ENCODE results near the gene DRG2. TPM values are rescaled to one million over a fixed set of nuclear protein-coding genes. Genes with fewer than 3 reads are reported as not detected.

The DRG2 gene
- total RNA-seq, 2 donors from 2014 or later: 17.8 to 30.1 TPM

GRCh38 chr17:18074566-18075272 lies 13.0 kb upstream of the DRG2 start:
- Histone ChIP-seq H3K36me3 (replicated peaks in 1 of 2; ENCODE audit: insufficient read depth in 1 of 2, low read depth in 2 of 2) (no peaks in the 10 kb centered on the region), H3K27me3 (no peaks in the 10 kb centered on the region), H3K4me1 (no peaks in the 10 kb centered on the region), H3K9me3 (no peaks in the 10 kb centered on the region), H3K27ac (no peak overlapping the region), H3K4me3 (no peak overlapping the region)
- DNase-seq: no peak
- TF ChIP-seq CTCF (IDR thresholded peaks at IDR 0.05): no peak
- no peak for TF ChIP-seq POLR2A (IDR thresholded peaks at IDR 0.05)
- intact Hi-C loops (cut with DNase I): no loop called here
- WGBS, 2 donors: 66 to 69% methylated on average over 6 of the region's 6 CpGs
- ATAC-seq: no peak

GRCh38 chr17:18076936-18077335 lies 10.8 kb upstream of the DRG2 start:
- no peaks in the 10 kb centered on the region for H3K27me3 ChIP-seq

GRCh38 chr17:18079543-18079942 lies 8.2 kb upstream of the DRG2 start:
- Histone ChIP-seq H3K9me3 (no peaks in the 10 kb centered on the region), H3K4me1 (no peaks in the 10 kb centered on the region), H3K27me3 (no peaks in the 10 kb centered on the region), H3K27ac (no peak overlapping the region), H3K36me3 (replicated peaks in 1 of 2; ENCODE audit: insufficient read depth in 1 of 2, low read depth in 2 of 2) (no peaks in the 10 kb centered on the region), H3K4me3 (no peak overlapping the region)
- DNase-seq: no peak
- intact Hi-C loops (cut with DNase I): no loop called here
- no peak for TF ChIP-seq CTCF (IDR thresholded peaks at IDR 0.05)
- no peak for TF ChIP-seq POLR2A (IDR thresholded peaks at IDR 0.05)
- no peak for ATAC-seq
- 53 to 64% methylated on average over 4 of the region's 4 CpGs for WGBS, 2 donors

More at GRCh38 chr17:18076936-18077335, 10.8 kb upstream of the DRG2 start:
- H3K4me3 ChIP-seq: no peak overlapping the region
- TF ChIP-seq CTCF (IDR thresholded peaks at IDR 0.05): no peak
- no peak for TF ChIP-seq POLR2A (IDR thresholded peaks at IDR 0.05)
- intact Hi-C loops (cut with DNase I): no loop called here
- 72% methylated on average over 6 to 7 of the region's 7 CpGs for WGBS, 2 donors
- DNase-seq (no peak), ATAC-seq (no peak)
- no peaks in the 10 kb centered on the region for H3K36me3 ChIP-seq (replicated peaks in 1 of 2; ENCODE audit: insufficient read depth in 1 of 2, low read depth in 2 of 2)
- no peak overlapping the region for H3K27ac ChIP-seq
- H3K4me1 ChIP-seq: no peaks in the 10 kb centered on the region
- H3K9me3 ChIP-seq: no peaks in the 10 kb centered on the region

- DNase-seq: no peak
- Histone ChIP-seq H3K9me3 (no peaks in the 10 kb centered on the region), H3K4me1 (peaks cover 20% of the 10 kb centered on the region), H3K27me3 (no peaks in the 10 kb centered on the region), H3K36me3 (replicated peaks in 1 of 2; ENCODE audit: insufficient read depth in 1 of 2, low read depth in 2 of 2) (no peaks in the 10 kb centered on the region), H3K4me3 (no peak overlapping the region), H3K27ac (no peak overlapping the region)
- ATAC-seq: no peak
- TF ChIP-seq POLR2A (IDR thresholded peaks at IDR 0.05) (no peak), CTCF (IDR thresholded peaks at IDR 0.05) (no peak)
- intact Hi-C loops (cut with DNase I): no loop called here
- 72 to 81% methylated on average over 4 of the region's 4 CpGs for WGBS, 2 donors
These were observed 3.5 kb upstream of the DRG2 start for GRCh38 chr17:18084256-18084655.

- H3K4me1 ChIP-seq: peaks cover 23% of the 10 kb centered on the region
- no peaks in the 10 kb centered on the region for H3K27me3 ChIP-seq
- H3K4me3 ChIP-seq: no peak overlapping the region
- no peak for ATAC-seq
- TF ChIP-seq CTCF (IDR thresholded peaks at IDR 0.05) (no peak), POLR2A (IDR thresholded peaks at IDR 0.05) (no peak)
- no peak for DNase-seq
- no peak overlapping the region for H3K27ac ChIP-seq
- 95 to 100% methylated on average over 2 of the region's 2 CpGs for WGBS, 2 donors
- no peaks in the 10 kb centered on the region for H3K9me3 ChIP-seq
- H3K36me3 ChIP-seq (replicated peaks in 1 of 2; ENCODE audit: insufficient read depth in 1 of 2, low read depth in 2 of 2): peaks cover 0 to 9% of the 10 kb centered on the region in 2 donors
- intact Hi-C loops (cut with DNase I): no loop called here
These were observed 1.9 kb downstream of the DRG2 start for GRCh38 chr17:18089613-18090012.

Measured in body of pancreas (tissue), 4 donors.